SK-N-MC (cell line): ENCODE results near the gene CDAN1.

Source experiments
- DNase-seq: peaks from one replicate; pipeline ENCODE4 v3.0.0-alpha.2; 2011; ENCODE audit warnings: low read depth, low spot score
- H3K27ac ChIP-seq: fragments of 200-600 bp; sonication (generic); 2 replicates; pipeline ENCODE4 v1.5.1; 2016; ENCODE audit warnings: mixed run types
- H3K36me3 ChIP-seq: fragments of 200-600 bp; sonication (generic); 2 replicates; pipeline ENCODE4 v1.6.1; 2017; ENCODE audit warnings: antibody characterized with exemption, low read length, mixed read lengths; ENCODE audit not compliant: insufficient read depth
- H3K4me3 ChIP-seq: fragments of 200-600 bp; sonication (generic); 2 replicates; pipeline ENCODE4 v1.5.1; 2016
- H3K9ac ChIP-seq: fragments of 200-600 bp; sonication (generic); 2 replicates; pipeline ENCODE4 v1.8.0; 2017; ENCODE audit warnings: mixed run types, mixed read lengths; ENCODE audit not compliant: insufficient read length
- H3K9me3 ChIP-seq: fragments of 200-600 bp; sonication (generic); 2 replicates; pipeline ENCODE4 v1.6.1; 2017; ENCODE audit warnings: low read depth, mild to moderate bottlenecking, antibody characterized with exemption, low read length, moderate library complexity, mixed read lengths
- EZH2 ChIP-seq: fragments of 200-600 bp; sonication (generic); IDR thresholded peaks from one replicate; pipeline ENCODE4 v1.6.1; 2017; ENCODE audit warnings: antibody characterized with exemption
- FOXP2 ChIP-seq: optimal IDR thresholded peaks from 2 replicates; pipeline ENCODE3; 2011; ENCODE audit warnings: mild to moderate bottlenecking, moderate library complexity; ENCODE audit not compliant: insufficient read depth; ENCODE audit errors: extremely low read length, control extremely low read depth
- POLR2AphosphoS5 ChIP-seq: IDR thresholded peaks from 2 replicates; pipeline ENCODE4 v1.6.1; 2012; ENCODE audit warnings: mild to moderate bottlenecking, low read depth, low read length, borderline replicate concordance

CDAN1 gene

GRCh38 chr15:42720071-42720470 lies 16.9 kb downstream of the CDAN1 start:
- Histone ChIP-seq H3K9ac (no peak overlapping the region), H3K36me3 (peaks cover 35% of the 10 kb centered on the region), H3K9me3 (no peaks in the 10 kb centered on the region), H3K27ac (no peak overlapping the region), H3K4me3 (no peak overlapping the region)
- DNase-seq, result no peak
- TF ChIP-seq FOXP2 (no peak), EZH2 (no peak), POLR2AphosphoS5 (no peak)

GRCh38 chr15:42719043-42719442 lies 17.9 kb downstream of the CDAN1 start:
- H3K4me3 ChIP-seq, result no peak overlapping the region
- no peaks in the 10 kb centered on the region for H3K9me3 ChIP-seq
- no peak for TF ChIP-seq POLR2AphosphoS5
- no peak for TF ChIP-seq FOXP2
- no peak for TF ChIP-seq EZH2
- peaks cover 25% of the 10 kb centered on the region for H3K36me3 ChIP-seq
- no peak overlapping the region for H3K27ac ChIP-seq
- no peak overlapping the region for H3K9ac ChIP-seq
- no peak for DNase-seq

- no peak overlapping the region for H3K4me3 ChIP-seq
- TF ChIP-seq POLR2AphosphoS5 (no peak), FOXP2 (no peak), EZH2 (no peak)
- no peaks in the 10 kb centered on the region for H3K9me3 ChIP-seq
- no peak overlapping the region for H3K9ac ChIP-seq
- no peak overlapping the region for H3K27ac ChIP-seq
- DNase-seq, result no peak
- H3K36me3 ChIP-seq, result peaks cover 9% of the 10 kb centered on the region; the same call in 1 of the 2 replicates
These were observed 20.3 kb downstream of the CDAN1 start for GRCh38 chr15:42716626-42717025.

GRCh38 chr15:42716125-42716524 lies 20.8 kb downstream of the CDAN1 start:
- Histone ChIP-seq H3K36me3 (peaks cover 9% of the 10 kb centered on the region; the same call in 1 of the 2 replicates), H3K9ac (no peak overlapping the region), H3K27ac (no peak overlapping the region), H3K9me3 (no peaks in the 10 kb centered on the region), H3K4me3 (no peak overlapping the region)
- TF ChIP-seq EZH2 (no peak), FOXP2 (no peak), POLR2AphosphoS5 (no peak)
- no peak for DNase-seq

GRCh38 chr15:42712584-42712983 lies 24.3 kb downstream of the CDAN1 start:
- DNase-seq, result no peak
- Histone ChIP-seq H3K4me3 (no peak overlapping the region), H3K27ac (no peak overlapping the region), H3K9me3 (no peaks in the 10 kb centered on the region), H3K9ac (no peak overlapping the region), H3K36me3 (no peaks in the 10 kb centered on the region)
- TF ChIP-seq FOXP2, result no peak
- TF ChIP-seq EZH2, result no peak
- no peak for TF ChIP-seq POLR2AphosphoS5

- Histone ChIP-seq H3K4me3 (no peak overlapping the region), H3K9me3 (no peaks in the 10 kb centered on the region), H3K36me3 (no peaks in the 10 kb centered on the region), H3K9ac (no peak overlapping the region), H3K27ac (no peak overlapping the region)
- TF ChIP-seq FOXP2 (no peak), POLR2AphosphoS5 (no peak), EZH2 (no peak)
- DNase-seq, result no peak
These were observed 25.2 kb downstream of the CDAN1 start for GRCh38 chr15:42711746-42712145.

GRCh38 chr15:42710662-42711061 lies 26.3 kb downstream of the CDAN1 start:
- no peak for DNase-seq
- H3K9me3 ChIP-seq, result no peaks in the 10 kb centered on the region
- no peak overlapping the region for H3K4me3 ChIP-seq
- TF ChIP-seq FOXP2 (no peak), POLR2AphosphoS5 (no peak), EZH2 (no peak)
- no peak overlapping the region for H3K9ac ChIP-seq
- no peaks in the 10 kb centered on the region for H3K36me3 ChIP-seq
- H3K27ac ChIP-seq, result no peak overlapping the region

GRCh38 chr15:42707873-42708544 lies 28.9 kb downstream of the CDAN1 start:
- 0 out of 2 replicates have a peak overlapping the region, but pooled peaks have one; percentile 12 for H3K27ac ChIP-seq
- no peaks in the 10 kb centered on the region for H3K9me3 ChIP-seq
- no peaks in the 10 kb centered on the region for H3K36me3 ChIP-seq
- TF ChIP-seq EZH2, result no peak
- TF ChIP-seq POLR2AphosphoS5, result no peak
- no peak for TF ChIP-seq FOXP2
- no peak for DNase-seq
- no peak overlapping the region for H3K4me3 ChIP-seq
- no peak overlapping the region for H3K9ac ChIP-seq

- TF ChIP-seq FOXP2 (no peak), EZH2 (no peak), POLR2AphosphoS5 (no peak)
- H3K9ac ChIP-seq, result no peak overlapping the region
- no peak overlapping the region for H3K4me3 ChIP-seq
- no peak overlapping the region for H3K27ac ChIP-seq
- no peaks in the 10 kb centered on the region for H3K36me3 ChIP-seq
- no peaks in the 10 kb centered on the region for H3K9me3 ChIP-seq
- DNase-seq, result no peak
These were observed 29.9 kb downstream of the CDAN1 start for GRCh38 chr15:42707068-42707467.
